Stomach smooth muscle (tissue), 2 donors: ENCODE data around the gene HSD17B1.
A peak's percentile ranks its signal among the peaks of the same experiment; 100 is the strongest.
"Not testable (repeated sequence)": the region's sequence is repeated elsewhere in the genome, so short reads cannot be mapped to it uniquely, and the experiment has no call there.

Experiments used
- H3K27ac ChIP-seq: one replicate; pipeline ENCODE4 v1.7.0; 2013; ENCODE audit warnings: mild to moderate bottlenecking, low read length, inconsistent platforms
- H3K27me3 ChIP-seq, 2 donors: one replicate each; pipeline ENCODE4 v1.7.0; 2013; ENCODE audit warnings: low read length in 2 of 2; ENCODE audit not compliant: insufficient read depth in 2 of 2, control insufficient read depth in 1 of 2
- H3K36me3 ChIP-seq, 2 donors: one replicate each; pipeline ENCODE4 v1.7.0; 2013; ENCODE audit warnings: low read length in 2 of 2; ENCODE audit not compliant: control insufficient read depth in 2 of 2, insufficient read depth in 2 of 2
- H3K4me1 ChIP-seq: one replicate; pipeline ENCODE4 v1.7.0; 2013; ENCODE audit warnings: low read length; ENCODE audit not compliant: control insufficient read depth, insufficient read depth
- H3K4me3 ChIP-seq, 2 donors: one replicate each; pipeline ENCODE4 v1.7.0; 2013; ENCODE audit warnings: low read length in 2 of 2
- H3K9ac ChIP-seq, 2 donors: one replicate each; pipeline ENCODE4 v1.7.0; 2013; ENCODE audit warnings: low read length in 2 of 2, mild to moderate bottlenecking in 1 of 2
- H3K9me3 ChIP-seq, 2 donors: one replicate each; pipeline ENCODE4 v1.7.0; 2013; ENCODE audit warnings: low read length in 2 of 2; ENCODE audit not compliant: control insufficient read depth in 2 of 2
- donor health status: healthy.
- donor health status: Pancreatic carcinoma.

HSD17B1 gene

DNA sequence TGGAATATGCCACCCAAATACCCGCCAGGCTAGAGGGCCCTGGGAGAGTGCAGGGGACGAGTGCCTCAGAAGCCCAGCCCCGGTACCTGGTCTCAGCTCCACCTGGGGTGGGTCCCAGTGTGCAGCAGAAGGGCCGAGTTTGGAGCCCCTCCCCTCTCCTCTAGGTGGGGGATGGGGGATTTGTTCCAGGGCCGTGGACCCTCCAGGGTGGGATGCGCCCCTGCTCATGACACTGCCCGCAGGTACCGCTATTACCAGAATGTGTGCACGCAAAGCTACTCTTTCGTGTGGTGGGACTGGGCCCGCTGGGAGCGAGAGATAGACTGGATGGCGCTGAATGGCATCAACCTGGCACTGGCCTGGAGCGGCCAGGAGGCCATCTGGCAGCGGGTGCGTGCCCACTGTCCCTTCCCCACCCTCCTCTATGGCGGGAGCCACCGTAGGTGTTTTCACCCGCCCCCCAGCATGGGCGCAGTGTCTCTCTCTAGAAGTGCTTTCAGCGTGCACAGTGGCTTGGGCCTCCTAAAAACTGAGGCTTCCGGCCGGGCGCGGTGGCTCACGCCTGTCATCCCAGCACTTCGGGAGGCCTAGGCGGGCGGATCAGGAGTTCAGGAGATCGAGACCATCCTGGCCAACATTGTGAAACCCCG lies 15.4 kb upstream of the HSD17B1 start:
- Histone ChIP-seq H3K4me3 (peak overlapping the region; percentile 71 to 80), H3K9ac (peak overlapping the region; percentile 65 to 84), H3K27me3 (no peaks in the 10 kb centered on the region), H3K4me1 (peaks cover 23% of the 10 kb centered on the region), H3K27ac (peak overlapping the region; percentile 62), H3K9me3 (no peaks in the 10 kb centered on the region), H3K36me3 (peaks cover 9 to 21% of the 10 kb centered on the region in 2 donors)

- H3K9me3 ChIP-seq: no peaks in the 10 kb centered on the region
- peaks cover 23% of the 10 kb centered on the region for H3K4me1 ChIP-seq
- H3K9ac ChIP-seq: no peak overlapping the region
- no peak overlapping the region for H3K27ac ChIP-seq
- peaks cover 12 to 24% of the 10 kb centered on the region in 2 donors for H3K36me3 ChIP-seq
- H3K27me3 ChIP-seq: no peaks in the 10 kb centered on the region
- no peak overlapping the region for H3K4me3 ChIP-seq
These were observed 14.8 kb upstream of the HSD17B1 start for GRCh38 chr17:42537826-42538451.

- Histone ChIP-seq H3K4me3 (no peak overlapping the region), H3K27me3 (no peaks in the 10 kb centered on the region), H3K4me1 (peaks cover 23% of the 10 kb centered on the region), H3K27ac (no peak overlapping the region), H3K36me3 (peaks cover 12 to 25% of the 10 kb centered on the region in 2 donors), H3K9ac (no peak overlapping the region), H3K9me3 (no peaks in the 10 kb centered on the region)
These were observed 14.2 kb upstream of the HSD17B1 start for GRCh38 chr17:42538482-42538881.

GRCh38 chr17:42540558-42540957 lies 12.2 kb upstream of the HSD17B1 start:
- H3K36me3 ChIP-seq: peaks cover 12 to 29% of the 10 kb centered on the region in 2 donors
- not testable (repeated sequence) for H3K27me3 ChIP-seq, H3K9ac ChIP-seq, H3K9me3 ChIP-seq, H3K4me3 ChIP-seq, H3K27ac ChIP-seq
- peaks cover 17% of the 10 kb centered on the region for H3K4me1 ChIP-seq

- Histone ChIP-seq H3K27me3 (no peaks in the 10 kb centered on the region), H3K36me3 (peaks cover 12 to 29% of the 10 kb centered on the region in 2 donors), H3K4me3 (no peak overlapping the region), H3K27ac (no peak overlapping the region), H3K9ac (no peak overlapping the region), H3K9me3 (no peaks in the 10 kb centered on the region), H3K4me1 (peaks cover 13% of the 10 kb centered on the region)
These were observed 11.5 kb upstream of the HSD17B1 start for GRCh38 chr17:42541041-42541833.

GRCh38 chr17:42543190-42544079 lies 9.3 kb upstream of the HSD17B1 start:
- Histone ChIP-seq H3K4me3 (no peak overlapping the region), H3K4me1 (peaks cover 4% of the 10 kb centered on the region), H3K9ac (no peak overlapping the region), H3K27me3 (no peaks in the 10 kb centered on the region), H3K36me3 (peaks cover 12 to 24% of the 10 kb centered on the region in 2 donors), H3K9me3 (no peaks in the 10 kb centered on the region), H3K27ac (no peak overlapping the region)

GRCh38 chr17:42544874-42545283 lies 7.8 kb upstream of the HSD17B1 start:
- peaks cover 7 to 16% of the 10 kb centered on the region in 2 donors for H3K36me3 ChIP-seq
- no peak overlapping the region for H3K9ac ChIP-seq
- H3K4me1 ChIP-seq: peaks cover 4% of the 10 kb centered on the region
- H3K4me3 ChIP-seq: no peak overlapping the region
- H3K27me3 ChIP-seq: no peaks in the 10 kb centered on the region
- no peaks in the 10 kb centered on the region for H3K9me3 ChIP-seq
- H3K27ac ChIP-seq: no peak overlapping the region

- H3K9ac ChIP-seq, H3K9me3 ChIP-seq, H3K4me1 ChIP-seq, H3K4me3 ChIP-seq, H3K27me3 ChIP-seq, H3K27ac ChIP-seq: not testable (repeated sequence)
- peaks cover 7 to 14% of the 10 kb centered on the region in 2 donors for H3K36me3 ChIP-seq
These were observed 6.8 kb upstream of the HSD17B1 start for GRCh38 chr17:42545755-42546505.

DNA sequence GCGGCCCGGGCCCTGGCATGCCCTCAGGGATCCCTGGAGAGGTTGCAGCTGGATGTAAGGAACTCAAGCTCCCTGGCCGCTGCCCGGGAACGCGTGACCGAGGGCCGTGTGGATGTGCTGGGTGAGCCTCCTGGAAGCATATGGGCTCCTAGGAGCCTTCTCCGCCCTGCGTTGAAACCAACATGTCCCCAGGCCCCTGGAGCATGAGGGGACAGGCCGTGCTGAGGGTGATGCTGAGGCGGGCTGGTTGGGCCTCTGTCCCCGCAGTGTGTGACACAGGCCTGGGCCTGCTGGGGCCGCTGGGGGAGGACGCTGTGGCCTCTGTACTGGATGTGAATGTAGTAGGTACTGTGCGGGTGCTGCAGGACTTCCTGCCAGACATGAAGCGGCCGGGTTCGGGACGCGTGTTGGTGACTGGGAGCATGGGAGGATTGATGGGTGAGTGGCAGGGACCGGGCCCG lies 5.7 kb upstream of the HSD17B1 start:
- Histone ChIP-seq H3K4me1 (peaks cover 4% of the 10 kb centered on the region), H3K27me3 (no peaks in the 10 kb centered on the region), H3K36me3 (peaks cover 3 to 7% of the 10 kb centered on the region in 2 donors), H3K9ac (no peak overlapping the region), H3K9me3 (no peaks in the 10 kb centered on the region), H3K27ac (no peak overlapping the region), H3K4me3 (no peak overlapping the region)

- no peak overlapping the region for H3K9ac ChIP-seq
- H3K9me3 ChIP-seq: no peaks in the 10 kb centered on the region
- H3K27ac ChIP-seq: no peak overlapping the region
- H3K4me3 ChIP-seq: no peak overlapping the region
- peaks cover 4% of the 10 kb centered on the region for H3K4me1 ChIP-seq
- no peaks in the 10 kb centered on the region for H3K27me3 ChIP-seq
- peaks cover 2 to 7% of the 10 kb centered on the region in 2 donors for H3K36me3 ChIP-seq
These were observed 5.0 kb upstream of the HSD17B1 start for GRCh38 chr17:42547698-42548069.
